Ascending aorta (tissue), 2 donors: ENCODE data around the gene LGI1. TPM values are rescaled to one million over a fixed set of nuclear protein-coding genes. Genes with fewer than 3 reads are reported as not detected.
"Not testable (repeated sequence)": the region's sequence is repeated elsewhere in the genome, so short reads cannot be mapped to it uniquely, and the experiment has no call there.

ENCODE experiments used
- DNase-seq, 2 donors: peaks; one replicate each; pipeline ENCODE4 v3.0.0-alpha.2; 2019; ENCODE audit warnings: low spot score in 2 of 2
- H3K27ac ChIP-seq, 2 donors: fragments of 200-600 bp; sonication (generic); one replicate each; pipeline ENCODE4 v1.5.1; 2016 to 2017; ENCODE audit warnings: mild to moderate bottlenecking in 1 of 2
- H3K27me3 ChIP-seq: fragments of 200-600 bp; sonication (generic); one replicate; pipeline ENCODE4 v1.5.1; 2017
- H3K36me3 ChIP-seq, 2 donors: fragments of 200-600 bp; sonication (generic); one replicate each; pipeline ENCODE4 v1.5.1; 2016
- H3K4me1 ChIP-seq, 2 donors: fragments of 200-600 bp; sonication (generic); one replicate each; pipeline ENCODE4 v1.5.1; 2016 to 2017; ENCODE audit warnings: mild to moderate bottlenecking in 1 of 2
- H3K4me3 ChIP-seq, 2 donors: fragments of 200-600 bp; sonication (generic); one replicate each; pipeline ENCODE4 v1.5.1; 2016 to 2017; ENCODE audit warnings: mild to moderate bottlenecking in 1 of 2
- H3K9me3 ChIP-seq, 2 donors: fragments of 200-600 bp; sonication (generic); one replicate each; pipeline ENCODE4 v1.5.1; 2016
- CTCF ChIP-seq, 3 experiments: fragments of 200-600 bp in 2 of 3; fragments of 450-650 bp in 1 of 3; sonication (generic) in 2 of 3; IDR thresholded peaks; one replicate each; pipeline ENCODE4 v1.5.1; 2016 to 2019; ENCODE audit warnings: antibody characterized with exemption in 3 of 3, mild to moderate bottlenecking in 1 of 3, moderate library complexity in 1 of 3
- intact Hi-C: fragments of 100-400 bp; cut with DNase I; formaldehyde crosslinking; loops from one replicate; pipeline ENCODE4 v1.15.1; 2023
- total RNA-seq: library from RNA; depleted of rRNA; stranded (reverse); fragments of >200 nt; gene quantifications from one replicate; pipeline ENCODE4 v1.1.0, GENCODE V29; 2016

LGI1 gene
- total RNA-seq, 1 donor from 2014 or later = not detected

DNA sequence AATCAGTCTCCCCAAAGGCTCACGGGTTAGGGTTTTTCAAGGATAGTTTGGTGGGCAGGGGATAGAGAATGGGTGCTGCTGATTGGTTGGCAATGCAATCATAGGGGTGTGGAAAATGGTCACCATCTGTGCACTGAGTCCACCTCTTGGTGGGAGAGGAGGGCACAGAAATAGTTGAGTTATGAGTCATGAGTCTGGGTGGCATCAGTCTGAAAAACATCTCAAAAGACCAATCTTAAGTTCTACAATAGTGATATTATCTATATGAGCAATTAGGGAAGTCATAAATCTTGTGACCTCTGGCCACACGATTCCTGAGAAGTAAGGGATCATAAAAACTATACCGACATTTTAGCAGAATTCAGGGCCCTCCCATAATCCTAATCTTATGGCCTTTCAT, 62.7 kb downstream of the LGI1 start:
- TF ChIP-seq CTCF (IDR thresholded peaks at IDR 0.05) = no peak
- Histone ChIP-seq H3K36me3 (no peaks in the 10 kb centered on the region), H3K4me3 (no peak overlapping the region), H3K27me3 (no peaks in the 10 kb centered on the region), H3K4me1 (no peaks in the 10 kb centered on the region), H3K27ac (no peak overlapping the region), H3K9me3 (no peaks in the 10 kb centered on the region)
- no peak for DNase-seq
- intact Hi-C loops = no loop called here

DNA sequence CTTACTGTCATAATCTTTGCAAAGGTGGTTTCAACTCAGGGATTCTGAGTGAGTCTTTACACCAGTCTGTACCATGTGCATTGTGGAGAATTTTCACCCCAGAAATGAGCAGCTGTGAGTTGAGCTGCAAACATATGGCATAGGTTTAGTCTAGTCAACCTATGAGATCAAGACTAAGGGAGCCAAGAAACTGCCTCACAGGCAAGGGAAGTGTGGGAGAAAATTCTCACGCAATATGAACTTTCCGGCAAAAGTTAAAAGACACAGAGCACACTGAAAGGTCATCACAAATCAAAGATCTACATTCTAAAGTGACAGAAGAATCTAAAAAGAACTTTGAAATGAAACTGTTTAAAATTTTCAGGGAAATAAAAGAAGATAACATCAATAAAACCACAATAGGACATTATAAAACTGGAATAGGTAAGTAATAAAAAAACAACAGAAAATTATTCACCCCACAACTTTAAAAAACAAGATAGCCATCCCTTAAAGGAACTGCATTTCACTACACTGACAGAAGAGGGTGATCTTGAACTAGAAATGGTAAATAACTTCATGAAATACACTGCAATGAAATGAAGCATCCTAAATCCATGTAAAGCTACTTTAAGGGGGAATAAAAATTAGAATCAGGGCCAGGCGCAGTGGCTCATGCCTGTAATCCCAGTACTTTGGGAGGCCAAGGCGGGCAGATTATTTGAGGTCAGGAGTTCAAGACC, 63.5 kb downstream of the LGI1 start:
- Histone ChIP-seq H3K27me3 (no peaks in the 10 kb centered on the region), H3K4me1 (no peaks in the 10 kb centered on the region), H3K4me3 (no peak overlapping the region), H3K36me3 (no peaks in the 10 kb centered on the region), H3K9me3 (no peaks in the 10 kb centered on the region), H3K27ac (no peak overlapping the region)
- peak in 1 of 3 experiments; percentile 7 for TF ChIP-seq CTCF (IDR thresholded peaks at IDR 0.05)
- no peak for DNase-seq
- intact Hi-C loops = no loop called here

GRCh38 chr10:93826355-93826754, 68.6 kb downstream of the LGI1 start:
- H3K4me1 ChIP-seq = no peaks in the 10 kb centered on the region
- intact Hi-C loops = no loop called here

GRCh38 chr10:93827056-93827804, 69.5 kb downstream of the LGI1 start:
- intact Hi-C loops = no loop called here
- H3K4me3 ChIP-seq = no peak overlapping the region
- no peak for DNase-seq
- H3K36me3 ChIP-seq = no peaks in the 10 kb centered on the region
- no peaks in the 10 kb centered on the region for H3K4me1 ChIP-seq
- no peak for TF ChIP-seq CTCF (IDR thresholded peaks at IDR 0.05)
- H3K27me3 ChIP-seq = no peaks in the 10 kb centered on the region
- H3K9me3 ChIP-seq = no peaks in the 10 kb centered on the region
- no peak overlapping the region for H3K27ac ChIP-seq

More at GRCh38 chr10:93826355-93826754, 68.6 kb downstream of the LGI1 start:
- Histone ChIP-seq H3K4me3 (no peak overlapping the region), H3K27me3 (no peaks in the 10 kb centered on the region), H3K9me3 (no peaks in the 10 kb centered on the region), H3K36me3 (no peaks in the 10 kb centered on the region), H3K27ac (no peak overlapping the region)
- no peak for TF ChIP-seq CTCF (IDR thresholded peaks at IDR 0.05)
- no peak for DNase-seq

- DNase-seq, H3K4me3 ChIP-seq, H3K4me1 ChIP-seq, H3K27ac ChIP-seq, H3K27me3 ChIP-seq, H3K9me3 ChIP-seq, H3K36me3 ChIP-seq, intact Hi-C loops: not testable (repeated sequence)
Measured at GRCh38 chr10:93831065-93831464, 73.3 kb downstream of the LGI1 start.

GRCh38 chr10:93835770-93836169, 78.0 kb downstream of the LGI1 start:
- H3K9me3 ChIP-seq = peaks cover 0 to 7% of the 10 kb centered on the region in 2 donors
- H3K36me3 ChIP-seq = no peaks in the 10 kb centered on the region
- H3K4me3 ChIP-seq = no peak overlapping the region
- no peaks in the 10 kb centered on the region for H3K4me1 ChIP-seq
- intact Hi-C loops = no loop called here
- no peak overlapping the region for H3K27ac ChIP-seq
- no peaks in the 10 kb centered on the region for H3K27me3 ChIP-seq
- no peak for DNase-seq
- no peak for TF ChIP-seq CTCF (IDR thresholded peaks at IDR 0.05)
